Astrocyte (in vitro differentiated cells and primary cell): Measurements from ENCODE around the gene GRPEL2.

Experiments
- EZH2 ChIP-seq: IDR thresholded peaks from 2 replicates; pipeline ENCODE4 v1.6.1; 2012; ENCODE audit warnings: mild to moderate bottlenecking, low read length, inconsistent platforms; ENCODE audit not compliant: insufficient read depth
- TF ChIP-seq, protein P1 (sequence below): IDR thresholded peaks from 2 replicates; pipeline ENCODE4 v1.5.1; 2011; ENCODE audit warnings: low read depth, mild to moderate bottlenecking, inconsistent platforms, low read length, moderate library complexity; ENCODE audit not compliant: insufficient read depth

GRCh38 chr5:149386166-149386565, 40.9 kb downstream of the GRPEL2 start:
- TF ChIP-seq, protein P1, sequence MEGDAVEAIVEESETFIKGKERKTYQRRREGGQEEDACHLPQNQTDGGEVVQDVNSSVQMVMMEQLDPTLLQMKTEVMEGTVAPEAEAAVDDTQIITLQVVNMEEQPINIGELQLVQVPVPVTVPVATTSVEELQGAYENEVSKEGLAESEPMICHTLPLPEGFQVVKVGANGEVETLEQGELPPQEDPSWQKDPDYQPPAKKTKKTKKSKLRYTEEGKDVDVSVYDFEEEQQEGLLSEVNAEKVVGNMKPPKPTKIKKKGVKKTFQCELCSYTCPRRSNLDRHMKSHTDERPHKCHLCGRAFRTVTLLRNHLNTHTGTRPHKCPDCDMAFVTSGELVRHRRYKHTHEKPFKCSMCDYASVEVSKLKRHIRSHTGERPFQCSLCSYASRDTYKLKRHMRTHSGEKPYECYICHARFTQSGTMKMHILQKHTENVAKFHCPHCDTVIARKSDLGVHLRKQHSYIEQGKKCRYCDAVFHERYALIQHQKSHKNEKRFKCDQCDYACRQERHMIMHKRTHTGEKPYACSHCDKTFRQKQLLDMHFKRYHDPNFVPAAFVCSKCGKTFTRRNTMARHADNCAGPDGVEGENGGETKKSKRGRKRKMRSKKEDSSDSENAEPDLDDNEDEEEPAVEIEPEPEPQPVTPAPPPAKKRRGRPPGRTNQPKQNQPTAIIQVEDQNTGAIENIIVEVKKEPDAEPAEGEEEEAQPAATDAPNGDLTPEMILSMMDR = no peak
- TF ChIP-seq EZH2 = no peak
